ENCODE measurements around the gene SOD3. TPM values are rescaled to one million over a fixed set of nuclear protein-coding genes. Genes with fewer than 3 reads are reported as not detected.

SOD3 gene, protein sequence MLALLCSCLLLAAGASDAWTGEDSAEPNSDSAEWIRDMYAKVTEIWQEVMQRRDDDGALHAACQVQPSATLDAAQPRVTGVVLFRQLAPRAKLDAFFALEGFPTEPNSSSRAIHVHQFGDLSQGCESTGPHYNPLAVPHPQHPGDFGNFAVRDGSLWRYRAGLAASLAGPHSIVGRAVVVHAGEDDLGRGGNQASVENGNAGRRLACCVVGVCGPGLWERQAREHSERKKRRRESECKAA
- not detected for polyA plus RNA-seq (2012; ENCODE audit: insufficient read length, low read depth)

DNA sequence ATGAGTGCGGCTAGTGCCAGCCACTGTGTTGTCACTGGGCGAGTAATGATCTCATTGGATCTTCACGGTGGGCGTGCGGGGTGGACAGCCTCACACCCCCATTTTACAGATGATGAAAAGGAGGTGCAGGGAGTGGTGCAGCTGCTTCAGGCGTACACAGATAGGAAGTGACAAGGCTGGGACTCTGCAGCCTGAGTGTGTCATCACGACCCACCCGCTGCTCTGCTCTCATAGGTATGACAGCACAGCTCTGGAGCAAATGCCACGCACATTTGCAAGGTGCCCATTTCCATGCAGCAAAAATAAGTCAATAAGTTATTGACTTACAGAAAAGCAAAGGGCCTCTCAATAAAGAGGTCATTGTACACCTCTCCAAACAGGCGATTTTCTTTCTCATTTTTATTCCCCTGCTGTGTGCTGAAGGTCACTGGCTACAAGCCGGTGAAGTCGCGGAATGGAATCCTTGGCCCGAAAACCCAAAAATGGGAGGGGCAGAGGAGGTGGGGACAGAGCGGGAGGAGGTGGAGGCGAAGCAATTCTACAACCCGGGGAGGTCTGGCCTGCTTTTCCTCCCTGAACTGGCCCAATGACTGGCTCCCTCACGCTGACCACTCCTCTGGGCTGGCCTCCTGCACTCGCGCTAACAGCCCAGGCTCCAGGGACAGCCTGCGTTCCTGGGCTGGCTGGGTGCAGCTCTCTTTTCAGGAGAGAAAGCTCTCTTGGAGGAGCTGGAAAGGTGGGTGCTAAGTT lies at the start of gene SOD3:
SOD3 (plus strand) TSS at position 658 of the 750 bp plus-strand sequence. CDS start 3,949 bp downstream, outside the sequence.
- TF ChIP-seq TAF1 (IDR thresholded peaks at IDR 0.05; ENCODE audit: borderline replicate concordance, insufficient read depth, low read length) (no peak), FOXP2 (optimal IDR thresholded peaks at IDR 0.05; ENCODE audit: borderline replicate concordance, extremely low read depth, extremely low read length, insufficient read depth) (no peak), POLR2AphosphoS5 (IDR thresholded peaks at IDR 0.05; ENCODE audit: low read depth, low read length) (no peak), SIN3A (IDR thresholded peaks at IDR 0.05; ENCODE audit: borderline replicate concordance, insufficient read depth, low read length) (no peak)
- TF ChIP-seq, protein P1, sequence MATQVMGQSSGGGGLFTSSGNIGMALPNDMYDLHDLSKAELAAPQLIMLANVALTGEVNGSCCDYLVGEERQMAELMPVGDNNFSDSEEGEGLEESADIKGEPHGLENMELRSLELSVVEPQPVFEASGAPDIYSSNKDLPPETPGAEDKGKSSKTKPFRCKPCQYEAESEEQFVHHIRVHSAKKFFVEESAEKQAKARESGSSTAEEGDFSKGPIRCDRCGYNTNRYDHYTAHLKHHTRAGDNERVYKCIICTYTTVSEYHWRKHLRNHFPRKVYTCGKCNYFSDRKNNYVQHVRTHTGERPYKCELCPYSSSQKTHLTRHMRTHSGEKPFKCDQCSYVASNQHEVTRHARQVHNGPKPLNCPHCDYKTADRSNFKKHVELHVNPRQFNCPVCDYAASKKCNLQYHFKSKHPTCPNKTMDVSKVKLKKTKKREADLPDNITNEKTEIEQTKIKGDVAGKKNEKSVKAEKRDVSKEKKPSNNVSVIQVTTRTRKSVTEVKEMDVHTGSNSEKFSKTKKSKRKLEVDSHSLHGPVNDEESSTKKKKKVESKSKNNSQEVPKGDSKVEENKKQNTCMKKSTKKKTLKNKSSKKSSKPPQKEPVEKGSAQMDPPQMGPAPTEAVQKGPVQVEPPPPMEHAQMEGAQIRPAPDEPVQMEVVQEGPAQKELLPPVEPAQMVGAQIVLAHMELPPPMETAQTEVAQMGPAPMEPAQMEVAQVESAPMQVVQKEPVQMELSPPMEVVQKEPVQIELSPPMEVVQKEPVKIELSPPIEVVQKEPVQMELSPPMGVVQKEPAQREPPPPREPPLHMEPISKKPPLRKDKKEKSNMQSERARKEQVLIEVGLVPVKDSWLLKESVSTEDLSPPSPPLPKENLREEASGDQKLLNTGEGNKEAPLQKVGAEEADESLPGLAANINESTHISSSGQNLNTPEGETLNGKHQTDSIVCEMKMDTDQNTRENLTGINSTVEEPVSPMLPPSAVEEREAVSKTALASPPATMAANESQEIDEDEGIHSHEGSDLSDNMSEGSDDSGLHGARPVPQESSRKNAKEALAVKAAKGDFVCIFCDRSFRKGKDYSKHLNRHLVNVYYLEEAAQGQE (IDR thresholded peaks at IDR 0.05; ENCODE audit: insufficient read depth in 1 of 2, low read depth in 2 of 2, low read length in 2 of 2), result no peak

DNA sequence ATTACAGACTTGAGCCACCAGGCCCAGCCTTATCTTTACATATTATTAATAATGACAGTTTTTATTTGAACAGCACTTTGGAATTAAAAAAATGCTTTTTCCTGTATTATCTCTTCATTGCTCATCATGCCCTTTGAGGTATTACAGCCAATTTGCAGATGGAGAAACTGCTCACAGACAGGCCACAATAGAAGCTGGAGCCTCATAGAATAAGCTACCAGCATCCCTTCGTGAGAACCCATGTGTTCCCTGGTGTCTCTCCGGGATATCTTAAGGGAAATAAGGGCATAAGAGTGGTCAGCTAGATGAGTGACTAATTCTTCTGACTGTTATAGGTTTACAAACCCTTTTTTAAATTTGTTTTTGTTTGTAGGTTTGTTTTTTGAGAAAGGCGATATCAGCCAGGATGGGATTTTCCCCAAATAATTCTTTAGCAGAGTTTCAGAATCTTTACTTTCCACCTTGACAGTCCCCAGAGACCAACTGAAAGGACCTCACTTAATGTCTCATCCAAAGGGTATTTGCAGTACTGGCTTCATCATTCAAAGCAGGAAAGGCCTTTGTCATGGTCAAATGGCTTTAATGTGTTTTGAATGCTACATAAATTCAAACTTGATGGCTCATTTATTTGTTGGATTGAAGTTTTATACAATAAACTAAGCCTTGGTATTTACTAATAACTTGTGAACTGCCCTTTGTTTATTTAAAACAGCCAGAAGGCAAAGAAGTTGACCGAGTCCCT lies 48.0 kb upstream of the SOD3 start:
- TF ChIP-seq TAF1 (IDR thresholded peaks at IDR 0.05; ENCODE audit: borderline replicate concordance, insufficient read depth, low read length) (no peak), FOXP2 (optimal IDR thresholded peaks at IDR 0.05; ENCODE audit: borderline replicate concordance, extremely low read depth, extremely low read length, insufficient read depth) (no peak), SIN3A (IDR thresholded peaks at IDR 0.05; ENCODE audit: borderline replicate concordance, insufficient read depth, low read length) (no peak), POLR2AphosphoS5 (IDR thresholded peaks at IDR 0.05; ENCODE audit: low read depth, low read length) (no peak)
- TF ChIP-seq, protein P1 (IDR thresholded peaks at IDR 0.05; ENCODE audit: insufficient read depth in 1 of 2, low read depth in 2 of 2, low read length in 2 of 2), result no peak

DNA sequence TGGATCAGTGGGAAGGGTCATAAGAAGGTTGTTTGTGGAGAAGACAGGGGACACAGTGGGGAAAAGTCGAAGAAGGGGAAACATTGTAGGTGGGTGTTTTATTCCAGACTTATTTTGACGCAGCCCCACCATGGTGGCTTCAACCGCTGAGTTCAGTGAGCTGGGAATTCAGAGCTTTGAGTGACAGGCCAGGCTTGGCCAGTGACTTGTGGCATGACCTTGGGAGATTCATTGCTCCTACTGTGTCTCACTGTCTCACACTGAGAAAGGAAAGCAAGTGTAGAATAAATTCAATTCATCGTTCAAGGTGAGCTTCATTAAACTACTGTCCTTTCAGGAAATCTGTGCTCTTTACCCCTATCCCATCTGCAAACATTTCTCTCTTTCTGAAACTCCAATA lies 47.4 kb upstream of the SOD3 start:
- TF ChIP-seq SIN3A (IDR thresholded peaks at IDR 0.05; ENCODE audit: borderline replicate concordance, insufficient read depth, low read length) (no peak), FOXP2 (optimal IDR thresholded peaks at IDR 0.05; ENCODE audit: borderline replicate concordance, extremely low read depth, extremely low read length, insufficient read depth) (no peak), TAF1 (IDR thresholded peaks at IDR 0.05; ENCODE audit: borderline replicate concordance, insufficient read depth, low read length) (no peak), POLR2AphosphoS5 (IDR thresholded peaks at IDR 0.05; ENCODE audit: low read depth, low read length) (no peak)
- TF ChIP-seq, protein P1 (IDR thresholded peaks at IDR 0.05; ENCODE audit: insufficient read depth in 1 of 2, low read depth in 2 of 2, low read length in 2 of 2), result no peak

DNA sequence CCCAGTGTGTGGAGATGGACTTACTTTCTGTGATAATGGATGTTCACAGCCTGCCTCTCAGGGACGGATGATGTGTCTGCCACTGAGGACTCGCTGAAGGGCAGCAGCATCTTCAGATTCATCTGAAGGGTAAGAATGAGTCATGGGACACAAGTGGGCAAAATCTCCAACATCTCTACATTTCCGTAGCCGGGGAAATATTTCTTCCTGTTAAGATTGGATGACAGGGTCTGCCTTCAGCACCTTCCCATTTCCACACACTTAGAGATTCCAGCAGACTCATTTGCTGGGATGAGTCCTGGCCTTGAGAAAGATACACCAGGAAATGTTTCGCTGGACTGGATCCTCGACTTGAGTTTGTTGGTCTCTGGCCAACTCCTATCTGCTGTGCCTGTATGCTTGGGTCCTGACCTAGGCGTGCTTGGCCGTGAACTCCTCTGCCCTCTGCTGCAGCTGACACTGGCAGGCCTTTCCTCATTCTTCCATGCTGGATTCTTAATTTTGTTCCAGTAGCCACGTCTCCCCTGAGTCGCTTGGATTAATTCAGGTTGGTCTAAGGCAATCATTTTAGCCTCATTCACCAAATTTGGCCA lies 46.5 kb upstream of the SOD3 start:
- TF ChIP-seq, protein P1 (IDR thresholded peaks at IDR 0.05; ENCODE audit: insufficient read depth in 1 of 2, low read depth in 2 of 2, low read length in 2 of 2), result no peak
- TF ChIP-seq TAF1 (IDR thresholded peaks at IDR 0.05; ENCODE audit: borderline replicate concordance, insufficient read depth, low read length) (no peak), SIN3A (IDR thresholded peaks at IDR 0.05; ENCODE audit: borderline replicate concordance, insufficient read depth, low read length) (no peak)

Data from PFSK-1 (cell line).